Tibial nerve (tissue), 4 donors: ENCODE data around the gene TNK2.

Experiments used
- CTCF ChIP-seq, 5 experiments: fragments of 200-600 bp in 3 of 5; fragments of 450-650 bp in 2 of 5; sonication (generic) in 3 of 5; IDR thresholded peaks; one replicate each; pipeline ENCODE4 v1.5.1; 2016 to 2019; ENCODE audit warnings: antibody characterized with exemption in 5 of 5, mild to moderate bottlenecking in 3 of 5, moderate library complexity in 2 of 5
- EP300 ChIP-seq, 2 donors: sonication (generic); formaldehyde crosslinking; IDR thresholded peaks; one replicate each; pipeline ENCODE4 v1.6.1; 2017; ENCODE audit warnings: antibody characterized with exemption in 2 of 2, mild to moderate bottlenecking in 1 of 2
- POLR2A ChIP-seq, 2 donors: fragments of 450-650 bp; IDR thresholded peaks; one replicate each; pipeline ENCODE4 v1.6.1; 2017; ENCODE audit warnings: antibody characterized with exemption in 2 of 2, mild to moderate bottlenecking in 2 of 2, moderate library complexity in 2 of 2

GRCh38 chr3:195845483-195845882, 62.9 kb downstream of the TNK2 start:
- no peak for TF ChIP-seq CTCF (IDR thresholded peaks at IDR 0.05)
- no peak for TF ChIP-seq POLR2A (IDR thresholded peaks at IDR 0.05)
- TF ChIP-seq EP300 (IDR thresholded peaks at IDR 0.05), result no peak
